AG04449 (cell line): Measurements from ENCODE around the gene HOXB2.

Experiments
- CTCF ChIA-PET: fragments of 350-600 bp; formaldehyde crosslinking; extraction: SDS; loops from one replicate; lab custom pipeline; 2021; ENCODE audit warnings: antibody characterized with exemption; lab: Yijun Ruan, JAX
- POLR2A ChIA-PET: fragments of 400-600, 350-600 bp; formaldehyde crosslinking; extraction: SDS; loops from one replicate; lab custom pipeline; 2020; ENCODE audit warnings: antibody characterized with exemption, inconsistent platforms; lab: Yijun Ruan, JAX
- DNase-seq: peaks from one replicate; pipeline ENCODE4 v3.0.0-alpha.2; 2010; ENCODE audit warnings: low read depth, low spot score
- H3K4me3 ChIP-seq: 2 replicates; pipeline ENCODE4 v1.5.1; 2011; ENCODE audit warnings: low read depth, mild to moderate bottlenecking, control low read depth, low read length
- TF ChIP-seq, protein P1 (sequence below): IDR thresholded peaks from one replicate; pipeline ENCODE4 v1.5.1; 2011; ENCODE audit warnings: mild to moderate bottlenecking, moderate library complexity, low read length, control low read depth, inconsistent platforms; ENCODE audit not compliant: insufficient read depth; ENCODE audit errors: missing control alignments

Gene HOXB2

DNA sequence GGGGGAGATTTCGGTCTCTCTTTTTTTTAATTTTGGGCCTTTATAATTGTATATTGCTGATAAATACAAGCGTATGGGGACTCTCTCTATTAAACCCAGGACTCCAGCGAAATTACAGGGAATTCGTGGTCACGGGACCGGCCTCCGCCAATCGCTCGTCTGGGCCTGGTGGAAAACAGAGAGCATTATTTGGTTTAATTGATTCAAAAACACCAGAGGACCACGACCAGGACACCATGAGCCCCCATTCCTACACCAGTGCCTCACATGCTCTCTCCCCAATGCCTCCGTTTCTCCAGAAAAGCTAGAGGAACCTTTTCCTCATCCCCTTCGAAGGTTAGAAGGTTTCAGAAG lies at the start of gene HOXB2:
Gene HOXB2 (minus strand): TSS at position 88 of the 354 bp plus-strand sequence. CDS start 198 bp downstream, outside the sequence.
- peak within 1 kb of the TSS; percentile 84 for H3K4me3 ChIP-seq
- ChIA-PET CTCF (no interaction called here), POLR2A (no interaction called here)
- TF ChIP-seq, protein P1, sequence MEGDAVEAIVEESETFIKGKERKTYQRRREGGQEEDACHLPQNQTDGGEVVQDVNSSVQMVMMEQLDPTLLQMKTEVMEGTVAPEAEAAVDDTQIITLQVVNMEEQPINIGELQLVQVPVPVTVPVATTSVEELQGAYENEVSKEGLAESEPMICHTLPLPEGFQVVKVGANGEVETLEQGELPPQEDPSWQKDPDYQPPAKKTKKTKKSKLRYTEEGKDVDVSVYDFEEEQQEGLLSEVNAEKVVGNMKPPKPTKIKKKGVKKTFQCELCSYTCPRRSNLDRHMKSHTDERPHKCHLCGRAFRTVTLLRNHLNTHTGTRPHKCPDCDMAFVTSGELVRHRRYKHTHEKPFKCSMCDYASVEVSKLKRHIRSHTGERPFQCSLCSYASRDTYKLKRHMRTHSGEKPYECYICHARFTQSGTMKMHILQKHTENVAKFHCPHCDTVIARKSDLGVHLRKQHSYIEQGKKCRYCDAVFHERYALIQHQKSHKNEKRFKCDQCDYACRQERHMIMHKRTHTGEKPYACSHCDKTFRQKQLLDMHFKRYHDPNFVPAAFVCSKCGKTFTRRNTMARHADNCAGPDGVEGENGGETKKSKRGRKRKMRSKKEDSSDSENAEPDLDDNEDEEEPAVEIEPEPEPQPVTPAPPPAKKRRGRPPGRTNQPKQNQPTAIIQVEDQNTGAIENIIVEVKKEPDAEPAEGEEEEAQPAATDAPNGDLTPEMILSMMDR: no peak
- no peak for DNase-seq

DNA sequence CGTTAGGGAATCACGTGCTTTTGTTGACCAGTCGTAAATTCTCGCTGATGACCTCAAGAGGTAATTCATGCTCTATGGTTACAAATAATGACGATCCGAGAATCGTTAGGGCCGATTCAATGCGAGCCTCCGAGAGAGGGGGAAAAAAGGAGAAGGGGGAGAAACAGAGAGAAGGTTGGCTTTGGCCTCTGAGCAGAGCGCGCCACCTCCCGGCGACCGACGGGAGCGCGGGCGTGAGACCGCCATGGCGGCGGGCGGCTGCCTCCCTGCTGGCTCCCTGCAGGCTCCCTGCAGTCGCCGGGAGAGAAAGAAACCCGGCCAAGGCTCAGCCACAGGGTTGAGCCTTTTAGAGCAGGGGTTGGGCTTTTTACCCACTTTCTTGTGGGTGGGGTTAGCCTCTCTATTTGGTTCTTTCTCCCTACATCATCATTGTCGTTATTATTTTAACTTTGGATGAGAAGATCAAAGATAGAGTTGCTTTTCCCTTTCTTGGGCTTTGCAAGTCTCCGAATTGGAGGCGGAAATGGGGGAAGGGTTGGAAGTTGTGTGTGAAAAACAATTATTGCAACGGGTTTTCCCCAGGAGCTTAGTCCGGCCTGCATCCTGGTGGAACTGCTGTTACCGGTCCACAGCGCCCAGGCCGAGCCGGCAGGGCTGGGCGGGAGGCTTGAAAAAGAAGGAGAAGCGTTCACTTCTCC lies 49.1 kb upstream of the HOXB2 start:
- POLR2A ChIA-PET: interaction anchor here (0.5 to 3.3 kb wide), 11 partner anchors 11 to 52 kb away, joined by 3 to 14 read pairs (median 5); no protein-coding TSS in a partner anchor

DNA sequence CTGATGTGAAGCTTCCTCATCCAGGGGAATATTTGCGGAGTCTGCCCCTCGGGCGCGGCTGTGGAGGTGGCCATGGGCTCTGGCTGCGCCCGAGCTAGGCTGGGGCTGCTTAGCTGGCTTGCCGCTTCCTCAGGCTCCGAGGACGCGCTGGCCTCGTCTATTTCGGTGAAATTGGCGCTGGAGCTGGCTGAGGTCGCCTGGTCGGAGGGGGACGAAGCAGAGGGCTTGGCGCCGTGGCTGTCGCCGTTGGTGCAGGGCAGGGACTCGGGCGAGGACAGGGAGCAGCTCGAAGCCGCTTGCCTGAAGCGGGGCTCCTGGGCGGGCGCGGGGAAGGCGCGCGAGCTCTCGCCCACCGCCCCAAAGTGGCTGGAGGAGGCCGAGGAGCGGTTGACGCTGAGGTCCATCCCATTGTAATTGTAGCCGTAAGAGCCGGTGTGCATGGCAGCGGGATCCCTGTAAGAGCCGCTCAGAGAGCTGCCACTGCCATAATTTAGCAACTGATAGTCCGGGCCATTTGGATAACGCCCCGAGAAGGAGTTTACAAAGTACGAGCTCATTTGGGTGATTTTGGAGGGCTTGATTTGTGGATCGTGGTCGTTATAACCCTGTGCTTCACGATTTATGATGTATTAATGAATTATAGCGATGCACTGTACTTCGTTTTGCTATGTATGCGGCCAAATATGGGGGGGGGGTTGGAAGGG lies 48.4 kb upstream of the HOXB2 start, which contains the start of gene HOXB5:
Gene HOXB5 (minus strand): TSS at position 654 of the 704 bp plus-strand sequence. CDS start 97 bp downstream, at position 557.
- H3K4me3 ChIP-seq: peak within 1 kb of the TSS; percentile 76
- DNase-seq: no peak
- CTCF ChIA-PET: interaction anchor here (0.6 to 8.4 kb wide), 36 partner anchors 14 to 441 kb away, joined by 3 to 80 read pairs (median 6); partner anchors contain the start of gene HOXB8
- POLR2A ChIA-PET: interaction anchor here (0.8 to 3.3 kb wide), 16 partner anchors 17 to 257 kb away, joined by 3 to 14 read pairs (median 5); partner anchors contain the start of gene HOXB8
- TF ChIP-seq, protein P1: no peak

More for the DNA sequence above, 49.1 kb upstream of the HOXB2 start:
- peak overlapping the region; percentile 76 for H3K4me3 ChIP-seq
- DNase-seq: peak; percentile 63
- TF ChIP-seq, protein P1: peak; percentile 99
- CTCF ChIA-PET: interaction anchor here (0.7 to 8.4 kb wide), 32 partner anchors 16 to 442 kb away, joined by 3 to 80 read pairs (median 6); partner anchors contain the start of gene HOXB8

DNA sequence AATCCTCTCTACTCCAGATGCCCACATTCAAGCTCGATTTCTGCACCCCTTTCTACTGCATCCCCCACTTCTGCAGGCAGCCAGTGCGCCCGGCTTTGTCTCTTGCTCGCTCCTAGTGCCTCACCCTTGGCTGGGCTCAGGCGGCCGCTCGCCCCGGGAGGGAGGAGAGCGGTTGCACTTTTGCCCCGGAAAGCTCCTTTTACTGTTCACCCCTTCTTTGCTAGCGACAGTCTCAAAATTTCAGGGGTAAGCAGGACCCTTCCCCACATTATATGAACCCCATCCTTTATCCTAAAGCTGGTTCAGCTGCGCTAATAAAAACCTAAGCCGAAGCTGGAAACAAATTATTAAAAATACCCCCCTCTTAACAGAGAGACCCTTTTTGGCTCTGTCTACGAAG lies 47.7 kb upstream of the HOXB2 start:
- POLR2A ChIA-PET: interaction anchor here (1.0 to 3.3 kb wide), 13 partner anchors 17 to 256 kb away, joined by 3 to 14 read pairs (median 5); partner anchors contain the start of gene HOXB8
- CTCF ChIA-PET: interaction anchor here (0.8 to 8.4 kb wide), 29 partner anchors 17 to 441 kb away, joined by 3 to 80 read pairs (median 6); partner anchors contain the start of gene HOXB8
- H3K4me3 ChIP-seq: peak overlapping the region; percentile 76
- TF ChIP-seq, protein P1: no peak
- no peak for DNase-seq

DNA sequence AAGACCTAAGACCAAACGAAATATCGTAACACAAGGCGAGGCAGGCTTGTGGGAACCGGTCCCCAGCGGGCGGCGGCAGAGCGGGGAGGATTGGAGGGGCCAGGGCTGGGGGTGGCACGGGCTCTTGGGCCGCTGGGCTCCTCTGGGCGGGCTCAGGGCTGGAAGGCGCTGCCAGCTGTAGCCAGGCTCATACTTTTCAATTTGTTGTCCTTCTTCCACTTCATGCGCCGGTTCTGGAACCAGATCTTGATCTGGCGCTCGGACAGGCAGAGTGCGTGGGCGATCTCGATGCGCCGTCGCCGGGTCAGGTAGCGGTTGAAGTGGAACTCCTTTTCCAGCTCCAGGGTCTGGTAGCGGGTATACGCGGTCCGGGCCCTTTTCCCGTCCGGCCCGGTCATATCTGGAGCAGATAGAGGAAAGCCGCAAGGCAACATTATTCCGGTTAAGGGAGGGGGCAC lies 47.2 kb upstream of the HOXB2 start:
- POLR2A ChIA-PET: interaction anchor here (0.6 to 3.3 kb wide), 9 partner anchors 18 to 240 kb away, joined by 3 to 14 read pairs (median 4); partner anchors contain the start of gene HOXB8
- TF ChIP-seq, protein P1: no peak
- peak overlapping the region; percentile 76 for H3K4me3 ChIP-seq
- CTCF ChIA-PET: interaction anchor here (1.0 to 8.4 kb wide), 18 partner anchors 15 to 328 kb away, joined by 3 to 80 read pairs (median 10); partner anchors contain the start of gene HOXB8
- DNase-seq: no peak
